ENCODE measurements around the gene SSC5D. TPM values are rescaled to one million over a fixed set of nuclear protein-coding genes. Genes with fewer than 3 reads are reported as not detected.

Gene SSC5D
- total and polyA plus RNA-seq, 4 donors: 0.08 to 1.0 (median 0.51) TPM

DNA sequence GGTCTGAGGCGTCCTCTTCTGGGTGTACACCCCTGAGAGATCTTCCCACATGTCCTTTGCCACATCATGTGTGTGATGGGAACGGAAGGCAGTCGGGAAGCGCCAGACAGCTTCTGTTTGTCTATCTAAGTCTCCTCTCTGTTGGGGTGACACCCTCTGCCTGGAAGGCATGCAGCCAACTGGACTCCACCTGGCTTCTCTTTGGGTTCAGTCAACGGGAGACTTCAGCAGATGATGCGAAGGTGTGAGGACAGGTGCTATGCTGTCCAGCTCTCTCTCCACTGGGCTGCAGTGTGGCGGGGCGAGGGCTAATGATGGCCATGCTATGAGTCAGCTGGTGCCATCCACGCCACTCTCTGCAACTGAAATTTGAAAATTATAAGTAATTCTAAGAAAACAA is 71.4 kb downstream of the SSC5D start:
- Histone ChIP-seq H3K9me3 (ENCODE audit: control insufficient read depth in 4 of 4, low read length in 3 of 4) (peaks cover 0 to 4% (median 0%) of the 10 kb centered on the region in 4 donors), H3K9ac (ENCODE audit: low read depth in 1 of 2, low read length in 2 of 2) (no peak overlapping the region), H3K36me3 (ENCODE audit: control insufficient read depth in 4 of 4, insufficient read depth in 3 of 4, low read depth in 1 of 4, low read length in 3 of 4) (no peaks in the 10 kb centered on the region), H3K27ac (ENCODE audit: low read depth in 1 of 2, low read length in 2 of 2) (no peak overlapping the region), H3K4me1 (ENCODE audit: control insufficient read depth in 4 of 4, insufficient read depth in 4 of 4, low read length in 3 of 4) (no peaks in the 10 kb centered on the region), H3K27me3 (ENCODE audit: control insufficient read depth in 4 of 4, insufficient read depth in 4 of 4, low read length in 3 of 4) (no peaks in the 10 kb centered on the region), H3K4me3 (ENCODE audit: low read depth in 1 of 3, low read length in 3 of 3) (no peak overlapping the region)
- TF ChIP-seq EGR1 (IDR thresholded peaks at IDR 0.05; ENCODE audit: low read depth in 2 of 2) (no peak), RAD21 (IDR thresholded peaks at IDR 0.05) (no peak), GABPA (IDR thresholded peaks at IDR 0.05 in 1 of 2, conservative IDR thresholded peaks at IDR 0.05 in 1 of 2) (no peak), FOXA2 (IDR thresholded peaks at IDR 0.05) (no peak), YY1 (IDR thresholded peaks at IDR 0.05) (no peak), HNF4G (IDR thresholded peaks at IDR 0.05) (no peak)
- TF ChIP-seq, protein P1, sequence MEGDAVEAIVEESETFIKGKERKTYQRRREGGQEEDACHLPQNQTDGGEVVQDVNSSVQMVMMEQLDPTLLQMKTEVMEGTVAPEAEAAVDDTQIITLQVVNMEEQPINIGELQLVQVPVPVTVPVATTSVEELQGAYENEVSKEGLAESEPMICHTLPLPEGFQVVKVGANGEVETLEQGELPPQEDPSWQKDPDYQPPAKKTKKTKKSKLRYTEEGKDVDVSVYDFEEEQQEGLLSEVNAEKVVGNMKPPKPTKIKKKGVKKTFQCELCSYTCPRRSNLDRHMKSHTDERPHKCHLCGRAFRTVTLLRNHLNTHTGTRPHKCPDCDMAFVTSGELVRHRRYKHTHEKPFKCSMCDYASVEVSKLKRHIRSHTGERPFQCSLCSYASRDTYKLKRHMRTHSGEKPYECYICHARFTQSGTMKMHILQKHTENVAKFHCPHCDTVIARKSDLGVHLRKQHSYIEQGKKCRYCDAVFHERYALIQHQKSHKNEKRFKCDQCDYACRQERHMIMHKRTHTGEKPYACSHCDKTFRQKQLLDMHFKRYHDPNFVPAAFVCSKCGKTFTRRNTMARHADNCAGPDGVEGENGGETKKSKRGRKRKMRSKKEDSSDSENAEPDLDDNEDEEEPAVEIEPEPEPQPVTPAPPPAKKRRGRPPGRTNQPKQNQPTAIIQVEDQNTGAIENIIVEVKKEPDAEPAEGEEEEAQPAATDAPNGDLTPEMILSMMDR (IDR thresholded peaks at IDR 0.05; ENCODE audit: low read depth, low read length, missing input control): no peak
- TF ChIP-seq, protein P2, sequence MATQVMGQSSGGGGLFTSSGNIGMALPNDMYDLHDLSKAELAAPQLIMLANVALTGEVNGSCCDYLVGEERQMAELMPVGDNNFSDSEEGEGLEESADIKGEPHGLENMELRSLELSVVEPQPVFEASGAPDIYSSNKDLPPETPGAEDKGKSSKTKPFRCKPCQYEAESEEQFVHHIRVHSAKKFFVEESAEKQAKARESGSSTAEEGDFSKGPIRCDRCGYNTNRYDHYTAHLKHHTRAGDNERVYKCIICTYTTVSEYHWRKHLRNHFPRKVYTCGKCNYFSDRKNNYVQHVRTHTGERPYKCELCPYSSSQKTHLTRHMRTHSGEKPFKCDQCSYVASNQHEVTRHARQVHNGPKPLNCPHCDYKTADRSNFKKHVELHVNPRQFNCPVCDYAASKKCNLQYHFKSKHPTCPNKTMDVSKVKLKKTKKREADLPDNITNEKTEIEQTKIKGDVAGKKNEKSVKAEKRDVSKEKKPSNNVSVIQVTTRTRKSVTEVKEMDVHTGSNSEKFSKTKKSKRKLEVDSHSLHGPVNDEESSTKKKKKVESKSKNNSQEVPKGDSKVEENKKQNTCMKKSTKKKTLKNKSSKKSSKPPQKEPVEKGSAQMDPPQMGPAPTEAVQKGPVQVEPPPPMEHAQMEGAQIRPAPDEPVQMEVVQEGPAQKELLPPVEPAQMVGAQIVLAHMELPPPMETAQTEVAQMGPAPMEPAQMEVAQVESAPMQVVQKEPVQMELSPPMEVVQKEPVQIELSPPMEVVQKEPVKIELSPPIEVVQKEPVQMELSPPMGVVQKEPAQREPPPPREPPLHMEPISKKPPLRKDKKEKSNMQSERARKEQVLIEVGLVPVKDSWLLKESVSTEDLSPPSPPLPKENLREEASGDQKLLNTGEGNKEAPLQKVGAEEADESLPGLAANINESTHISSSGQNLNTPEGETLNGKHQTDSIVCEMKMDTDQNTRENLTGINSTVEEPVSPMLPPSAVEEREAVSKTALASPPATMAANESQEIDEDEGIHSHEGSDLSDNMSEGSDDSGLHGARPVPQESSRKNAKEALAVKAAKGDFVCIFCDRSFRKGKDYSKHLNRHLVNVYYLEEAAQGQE (IDR thresholded peaks at IDR 0.05): no peak
- no peak for DNase-seq (ENCODE audit: low spot score)
- 83% methylated on average over 9 of the region's 9 CpGs for WGBS

DNA sequence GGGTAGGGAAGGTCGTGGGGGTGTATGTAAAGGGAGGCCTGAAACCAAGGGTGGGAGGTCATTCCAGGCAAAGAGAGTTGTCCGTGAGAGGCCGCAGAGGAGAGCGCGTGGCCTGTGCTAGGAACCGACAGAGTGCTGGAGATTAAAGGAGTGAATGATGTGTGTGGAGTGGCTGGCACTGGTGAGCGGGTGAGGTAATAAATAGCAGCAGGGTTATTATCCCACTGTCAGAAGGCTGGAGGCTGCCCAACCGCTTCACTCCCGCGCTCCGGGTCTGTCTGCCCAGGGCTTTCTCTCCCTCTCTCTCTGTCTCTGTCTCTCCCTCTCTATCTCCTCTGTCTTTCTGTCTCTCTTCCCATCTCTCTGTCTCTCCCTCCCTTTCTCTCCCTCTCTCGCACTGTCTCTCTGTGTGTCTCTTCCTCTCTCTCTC is 75.0 kb downstream of the SSC5D start:
- Histone ChIP-seq H3K4me3 (ENCODE audit: low read depth in 1 of 3, low read length in 3 of 3) (no peak overlapping the region), H3K27me3 (ENCODE audit: control insufficient read depth in 4 of 4, insufficient read depth in 4 of 4, low read length in 3 of 4) (peaks cover 0 to 3% (median 1%) of the 10 kb centered on the region in 4 donors), H3K9ac (ENCODE audit: low read depth in 1 of 2, low read length in 2 of 2) (no peak overlapping the region), H3K36me3 (ENCODE audit: control insufficient read depth in 4 of 4, insufficient read depth in 3 of 4, low read depth in 1 of 4, low read length in 3 of 4) (no peaks in the 10 kb centered on the region), H3K4me1 (ENCODE audit: control insufficient read depth in 4 of 4, insufficient read depth in 4 of 4, low read length in 3 of 4) (no peaks in the 10 kb centered on the region), H3K27ac (ENCODE audit: low read depth in 1 of 2, low read length in 2 of 2) (no peak overlapping the region), H3K9me3 (ENCODE audit: control insufficient read depth in 4 of 4, low read length in 3 of 4) (peaks cover 0 to 4% (median 0%) of the 10 kb centered on the region in 4 donors)
- no peak for TF ChIP-seq HNF4G (IDR thresholded peaks at IDR 0.05)
- TF ChIP-seq GABPA (IDR thresholded peaks at IDR 0.05 in 1 of 2, conservative IDR thresholded peaks at IDR 0.05 in 1 of 2): no peak
- TF ChIP-seq, protein P3, sequence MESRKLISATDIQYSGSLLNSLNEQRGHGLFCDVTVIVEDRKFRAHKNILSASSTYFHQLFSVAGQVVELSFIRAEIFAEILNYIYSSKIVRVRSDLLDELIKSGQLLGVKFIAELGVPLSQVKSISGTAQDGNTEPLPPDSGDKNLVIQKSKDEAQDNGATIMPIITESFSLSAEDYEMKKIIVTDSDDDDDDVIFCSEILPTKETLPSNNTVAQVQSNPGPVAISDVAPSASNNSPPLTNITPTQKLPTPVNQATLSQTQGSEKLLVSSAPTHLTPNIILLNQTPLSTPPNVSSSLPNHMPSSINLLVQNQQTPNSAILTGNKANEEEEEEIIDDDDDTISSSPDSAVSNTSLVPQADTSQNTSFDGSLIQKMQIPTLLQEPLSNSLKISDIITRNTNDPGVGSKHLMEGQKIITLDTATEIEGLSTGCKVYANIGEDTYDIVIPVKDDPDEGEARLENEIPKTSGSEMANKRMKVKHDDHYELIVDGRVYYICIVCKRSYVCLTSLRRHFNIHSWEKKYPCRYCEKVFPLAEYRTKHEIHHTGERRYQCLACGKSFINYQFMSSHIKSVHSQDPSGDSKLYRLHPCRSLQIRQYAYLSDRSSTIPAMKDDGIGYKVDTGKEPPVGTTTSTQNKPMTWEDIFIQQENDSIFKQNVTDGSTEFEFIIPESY (IDR thresholded peaks at IDR 0.05): no peak
- TF ChIP-seq, protein P4, sequence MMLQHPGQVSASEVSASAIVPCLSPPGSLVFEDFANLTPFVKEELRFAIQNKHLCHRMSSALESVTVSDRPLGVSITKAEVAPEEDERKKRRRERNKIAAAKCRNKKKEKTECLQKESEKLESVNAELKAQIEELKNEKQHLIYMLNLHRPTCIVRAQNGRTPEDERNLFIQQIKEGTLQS (IDR thresholded peaks at IDR 0.05): no peak
- WGBS: 68% methylated on average over 12 of the region's 12 CpGs
- DNase-seq (ENCODE audit: low spot score): no peak

Data from liver (tissue), 9 donors.